LNCAP (cell line): Measurements from ENCODE around the gene SLC8A2.

Source experiments
- CTCF ChIP-seq: fragments of 450-650 bp; IDR thresholded peaks from 2 replicates; pipeline ENCODE4 v1.5.1; 2017; ENCODE audit warnings: mild to moderate bottlenecking

SLC8A2 gene

GRCh38 chr19:47435883-47436417 lies 35.7 kb downstream of the SLC8A2 start:
- no peak for TF ChIP-seq CTCF

GRCh38 chr19:47435196-47435595 lies 36.5 kb downstream of the SLC8A2 start:
- no peak for TF ChIP-seq CTCF

- TF ChIP-seq CTCF = no peak
Measured at GRCh38 chr19:47434088-47434487, 37.6 kb downstream of the SLC8A2 start.

GRCh38 chr19:47433121-47433520 lies 38.6 kb downstream of the SLC8A2 start:
- no peak for TF ChIP-seq CTCF

DNA sequence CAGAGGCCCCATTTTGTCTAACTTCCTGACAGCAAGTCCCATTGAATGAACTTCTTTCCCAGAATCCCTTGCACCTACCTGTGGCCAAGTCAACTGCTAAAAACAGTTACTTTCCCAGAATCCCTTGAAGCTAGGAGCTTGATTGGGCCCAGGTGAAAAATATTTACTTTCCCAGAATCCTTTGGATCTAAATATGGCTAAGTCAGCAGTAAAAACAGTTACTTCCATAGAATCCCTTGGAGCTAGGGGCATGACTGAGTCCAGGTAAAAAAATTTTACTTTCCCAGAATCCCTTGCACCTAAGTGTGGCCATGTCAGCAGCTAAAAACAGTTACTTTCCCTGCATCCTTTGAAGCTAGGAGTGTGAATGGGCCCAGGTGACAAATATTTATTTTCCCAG lies 39.2 kb downstream of the SLC8A2 start:
- no peak for TF ChIP-seq CTCF

GRCh38 chr19:47432091-47432490 lies 39.6 kb downstream of the SLC8A2 start:
- no peak for TF ChIP-seq CTCF

GRCh38 chr19:47430041-47430802 lies 41.5 kb downstream of the SLC8A2 start:
- no peak for TF ChIP-seq CTCF
